ENCODE data around the gene KCNK3.

DNA sequence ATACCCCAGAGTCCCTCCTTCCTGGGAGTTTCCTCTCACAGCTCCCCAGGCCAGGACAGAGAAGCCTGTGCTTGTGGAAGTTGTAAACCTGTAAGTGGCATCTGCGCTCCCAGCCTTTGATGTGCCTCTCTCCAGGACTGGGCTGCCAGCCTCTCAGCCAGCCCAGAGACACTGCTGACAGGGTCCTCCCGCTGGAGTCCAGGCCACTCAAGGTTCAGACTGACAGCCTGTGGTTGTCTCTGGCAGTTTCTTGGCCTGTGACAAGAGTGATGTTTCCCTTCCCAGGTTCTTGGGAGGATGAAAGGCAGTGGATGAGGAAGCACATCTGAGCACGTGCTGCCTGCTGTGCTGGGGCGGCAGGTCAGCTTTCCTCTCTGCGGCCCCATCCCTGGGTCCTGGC lies 74.6 kb downstream of the KCNK3 start:
- TF ChIP-seq, protein P1, sequence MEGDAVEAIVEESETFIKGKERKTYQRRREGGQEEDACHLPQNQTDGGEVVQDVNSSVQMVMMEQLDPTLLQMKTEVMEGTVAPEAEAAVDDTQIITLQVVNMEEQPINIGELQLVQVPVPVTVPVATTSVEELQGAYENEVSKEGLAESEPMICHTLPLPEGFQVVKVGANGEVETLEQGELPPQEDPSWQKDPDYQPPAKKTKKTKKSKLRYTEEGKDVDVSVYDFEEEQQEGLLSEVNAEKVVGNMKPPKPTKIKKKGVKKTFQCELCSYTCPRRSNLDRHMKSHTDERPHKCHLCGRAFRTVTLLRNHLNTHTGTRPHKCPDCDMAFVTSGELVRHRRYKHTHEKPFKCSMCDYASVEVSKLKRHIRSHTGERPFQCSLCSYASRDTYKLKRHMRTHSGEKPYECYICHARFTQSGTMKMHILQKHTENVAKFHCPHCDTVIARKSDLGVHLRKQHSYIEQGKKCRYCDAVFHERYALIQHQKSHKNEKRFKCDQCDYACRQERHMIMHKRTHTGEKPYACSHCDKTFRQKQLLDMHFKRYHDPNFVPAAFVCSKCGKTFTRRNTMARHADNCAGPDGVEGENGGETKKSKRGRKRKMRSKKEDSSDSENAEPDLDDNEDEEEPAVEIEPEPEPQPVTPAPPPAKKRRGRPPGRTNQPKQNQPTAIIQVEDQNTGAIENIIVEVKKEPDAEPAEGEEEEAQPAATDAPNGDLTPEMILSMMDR (IDR thresholded peaks at IDR 0.05; ENCODE audit: extremely low read depth in 1 of 2, insufficient read depth in 1 of 2, low read depth in 1 of 2, low read length in 2 of 2) = no peak
- TF ChIP-seq POLR2A (IDR thresholded peaks at IDR 0.05; ENCODE audit: low read depth, low read length) = no peak
- no peak for TF ChIP-seq MYC (IDR thresholded peaks at IDR 0.05; ENCODE audit: low read depth, low read length)
- no peak for TF ChIP-seq EZH2 (IDR thresholded peaks at IDR 0.05; ENCODE audit: borderline replicate concordance, low read depth, low read length, severe bottlenecking)
- TF ChIP-seq JUN (IDR thresholded peaks at IDR 0.05; ENCODE audit: borderline replicate concordance, insufficient read depth, insufficient read length, low read depth) = no peak
- no peak for TF ChIP-seq POLR2AphosphoS5 (IDR thresholded peaks at IDR 0.05; ENCODE audit: insufficient read depth, low read depth, low read length)

Measured in endothelial cell of umbilical vein (primary cell).